ENCODE results near the gene TULP1. TPM values are rescaled to one million over a fixed set of nuclear protein-coding genes. Genes with fewer than 3 reads are reported as not detected.

TULP1 gene
- total RNA-seq, 4 donors from 2014 or later: 0.60 TPM; not detected in 3

GRCh38 chr6:35534407-35535170 lies 21.9 kb upstream of the TULP1 start:
- WGBS, 2 donors: 27 to 33% methylated on average over 11 of the region's 11 CpGs
- no peaks in the 10 kb centered on the region for H3K9me3 ChIP-seq
- H3K36me3 ChIP-seq: no peaks in the 10 kb centered on the region
- H3K4me1 ChIP-seq: no peaks in the 10 kb centered on the region
- DNase-seq (ENCODE audit: low spot score in 2 of 2): no peak
- H3K27me3 ChIP-seq: no peaks in the 10 kb centered on the region
- TF ChIP-seq POLR2A (IDR thresholded peaks at IDR 0.05): no peak
- TF ChIP-seq, protein P1, sequence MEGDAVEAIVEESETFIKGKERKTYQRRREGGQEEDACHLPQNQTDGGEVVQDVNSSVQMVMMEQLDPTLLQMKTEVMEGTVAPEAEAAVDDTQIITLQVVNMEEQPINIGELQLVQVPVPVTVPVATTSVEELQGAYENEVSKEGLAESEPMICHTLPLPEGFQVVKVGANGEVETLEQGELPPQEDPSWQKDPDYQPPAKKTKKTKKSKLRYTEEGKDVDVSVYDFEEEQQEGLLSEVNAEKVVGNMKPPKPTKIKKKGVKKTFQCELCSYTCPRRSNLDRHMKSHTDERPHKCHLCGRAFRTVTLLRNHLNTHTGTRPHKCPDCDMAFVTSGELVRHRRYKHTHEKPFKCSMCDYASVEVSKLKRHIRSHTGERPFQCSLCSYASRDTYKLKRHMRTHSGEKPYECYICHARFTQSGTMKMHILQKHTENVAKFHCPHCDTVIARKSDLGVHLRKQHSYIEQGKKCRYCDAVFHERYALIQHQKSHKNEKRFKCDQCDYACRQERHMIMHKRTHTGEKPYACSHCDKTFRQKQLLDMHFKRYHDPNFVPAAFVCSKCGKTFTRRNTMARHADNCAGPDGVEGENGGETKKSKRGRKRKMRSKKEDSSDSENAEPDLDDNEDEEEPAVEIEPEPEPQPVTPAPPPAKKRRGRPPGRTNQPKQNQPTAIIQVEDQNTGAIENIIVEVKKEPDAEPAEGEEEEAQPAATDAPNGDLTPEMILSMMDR (IDR thresholded peaks at IDR 0.05): no peak
- no peak for TF ChIP-seq EP300 (IDR thresholded peaks at IDR 0.05)
- H3K4me3 ChIP-seq: no peak overlapping the region
- no peak overlapping the region for H3K27ac ChIP-seq

DNA sequence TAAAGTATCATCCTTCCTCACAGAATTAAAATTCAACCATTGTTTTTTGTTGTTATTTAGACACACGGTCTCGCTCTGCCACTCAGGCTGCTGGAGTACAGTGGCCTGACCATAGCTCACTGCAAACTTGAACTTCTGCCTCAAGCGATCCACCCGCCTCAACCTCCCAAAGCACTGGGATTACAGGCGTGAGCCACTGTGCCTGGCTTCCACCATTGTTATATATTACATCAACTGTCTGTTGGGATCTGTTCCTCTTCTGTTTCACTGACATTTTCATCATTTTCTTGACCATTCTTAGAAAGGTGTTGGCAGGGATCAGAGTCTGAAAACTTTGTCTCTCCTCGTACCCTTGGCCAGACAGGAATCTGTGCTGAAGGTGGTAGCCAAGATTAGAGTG lies 21.3 kb upstream of the TULP1 start:
- 64 to 73% methylated on average over 6 of the region's 6 CpGs for WGBS, 2 donors
- Histone ChIP-seq H3K4me3 (no peak overlapping the region), H3K27ac (no peak overlapping the region), H3K4me1 (no peaks in the 10 kb centered on the region), H3K9me3 (no peaks in the 10 kb centered on the region), H3K36me3 (no peaks in the 10 kb centered on the region), H3K27me3 (no peaks in the 10 kb centered on the region)
- no peak for DNase-seq (ENCODE audit: low spot score in 2 of 2)
- TF ChIP-seq, protein P1 (IDR thresholded peaks at IDR 0.05): no peak
- no peak for TF ChIP-seq POLR2A (IDR thresholded peaks at IDR 0.05)
- no peak for TF ChIP-seq EP300 (IDR thresholded peaks at IDR 0.05)

GRCh38 chr6:35532126-35532525 lies 19.4 kb upstream of the TULP1 start:
- WGBS, 2 donors: 79 to 82% methylated on average over 4 of the region's 4 CpGs

DNA sequence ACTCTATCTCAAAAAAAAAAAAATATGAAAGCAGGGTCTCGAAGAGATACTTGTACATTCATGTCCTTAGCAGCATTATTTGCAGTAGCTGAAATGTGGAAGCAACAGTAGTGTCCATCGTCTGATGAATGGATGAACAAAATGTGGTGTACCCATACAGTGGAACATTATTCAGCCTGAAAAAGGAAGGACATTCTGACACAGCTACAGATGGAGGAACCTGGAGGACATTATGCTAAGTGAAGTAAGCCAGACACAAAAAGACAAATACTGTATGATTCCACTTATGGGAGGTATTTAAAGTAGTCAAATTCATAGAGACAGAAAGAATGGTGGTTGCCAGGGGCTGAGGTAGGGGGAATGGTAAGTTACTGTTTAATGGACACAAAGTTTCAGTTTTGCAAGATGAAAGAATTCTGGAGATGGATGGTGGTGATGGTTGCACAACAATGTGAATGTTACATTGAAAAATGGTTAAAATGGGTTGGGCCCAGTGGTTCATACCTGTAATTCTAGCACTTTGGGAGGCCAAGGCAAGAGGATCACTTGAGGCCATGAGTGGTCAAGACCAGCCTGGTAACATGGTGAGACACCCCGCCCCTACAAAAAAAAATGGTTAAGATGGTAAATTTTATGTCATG lies 11.8 kb upstream of the TULP1 start:
- Histone ChIP-seq H3K9me3 (no peaks in the 10 kb centered on the region), H3K4me3 (no peak overlapping the region), H3K4me1 (peaks cover 0 to 9% (median 0%) of the 10 kb centered on the region in 4 donors), H3K36me3 (no peaks in the 10 kb centered on the region), H3K27me3 (no peaks in the 10 kb centered on the region), H3K27ac (no peak overlapping the region)
- TF ChIP-seq, protein P1 (IDR thresholded peaks at IDR 0.05): no peak
- DNase-seq (ENCODE audit: low spot score in 2 of 2): no peak
- WGBS, 2 donors: 87 to 91% methylated on average over 3 of the region's 3 CpGs

More at GRCh38 chr6:35532126-35532525, 19.4 kb upstream of the TULP1 start:
- H3K36me3 ChIP-seq: no peaks in the 10 kb centered on the region
- H3K9me3 ChIP-seq: no peaks in the 10 kb centered on the region
- TF ChIP-seq POLR2A (IDR thresholded peaks at IDR 0.05) (no peak), EP300 (IDR thresholded peaks at IDR 0.05) (no peak)
- TF ChIP-seq, protein P1 (IDR thresholded peaks at IDR 0.05): no peak
- H3K27ac ChIP-seq: no peak overlapping the region
- no peaks in the 10 kb centered on the region for H3K27me3 ChIP-seq
- H3K4me3 ChIP-seq: no peak overlapping the region
- H3K4me1 ChIP-seq: no peaks in the 10 kb centered on the region
- no peak for DNase-seq (ENCODE audit: low spot score in 2 of 2)
